Right ventricle myocardium superior (tissue), 1 donor: ENCODE measurements around the gene SERHL2. TPM values are rescaled to one million over a fixed set of nuclear protein-coding genes. Genes with fewer than 3 reads are reported as not detected.
"Not testable (repeated sequence)": the region's sequence is repeated elsewhere in the genome, so short reads cannot be mapped to it uniquely, and the experiment has no call there.

Experiments
- ATAC-seq: fragments of 200-7000 bp; cut with Tn5 transposase; one replicate; pipeline ENCODE4 v1.9.1; 2020; ENCODE audit warnings: mild to moderate bottlenecking; ENCODE audit not compliant: poor library complexity
- DNase-seq: peaks from one replicate; pipeline ENCODE4 v3.0.0-alpha.2; 2020
- intact Hi-C: fragments of 100-400 bp; cut with DNase I; formaldehyde crosslinking; loops from one replicate; pipeline ENCODE4 v1.11.2; 2022
- long read RNA-seq: library from polyadenylated mRNA; unstranded; transcript quantifications from one replicate; pipeline ENCODE4 v2.0.0, GENCODE V29; 2021
- total RNA-seq: library from RNA; stranded (reverse); fragmentation: NEBNext Ultra II Directional; extraction: Animal tissue kit (Norgen Biotek cat#: 25700); gene quantifications from one replicate; pipeline ENCODE4 v1.2.1, GENCODE V29; 2021
- donor health status: DM: no; HTN: yes; CAD: no; lungs with severe emphysema.

Gene SERHL2, protein sequence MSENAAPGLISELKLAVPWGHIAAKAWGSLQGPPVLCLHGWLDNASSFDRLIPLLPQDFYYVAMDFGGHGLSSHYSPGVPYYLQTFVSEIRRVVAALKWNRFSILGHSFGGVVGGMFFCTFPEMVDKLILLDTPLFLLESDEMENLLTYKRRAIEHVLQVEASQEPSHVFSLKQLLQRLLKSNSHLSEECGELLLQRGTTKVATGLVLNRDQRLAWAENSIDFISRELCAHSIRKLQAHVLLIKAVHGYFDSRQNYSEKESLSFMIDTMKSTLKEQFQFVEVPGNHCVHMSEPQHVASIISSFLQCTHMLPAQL
- total RNA-seq, result 2.4 TPM
- long read RNA-seq, partial matches to known transcripts, result 1 of 4 reads
- long read RNA-seq, other reads (novel, unspliced or antisense), result 3 of 4 reads

DNA sequence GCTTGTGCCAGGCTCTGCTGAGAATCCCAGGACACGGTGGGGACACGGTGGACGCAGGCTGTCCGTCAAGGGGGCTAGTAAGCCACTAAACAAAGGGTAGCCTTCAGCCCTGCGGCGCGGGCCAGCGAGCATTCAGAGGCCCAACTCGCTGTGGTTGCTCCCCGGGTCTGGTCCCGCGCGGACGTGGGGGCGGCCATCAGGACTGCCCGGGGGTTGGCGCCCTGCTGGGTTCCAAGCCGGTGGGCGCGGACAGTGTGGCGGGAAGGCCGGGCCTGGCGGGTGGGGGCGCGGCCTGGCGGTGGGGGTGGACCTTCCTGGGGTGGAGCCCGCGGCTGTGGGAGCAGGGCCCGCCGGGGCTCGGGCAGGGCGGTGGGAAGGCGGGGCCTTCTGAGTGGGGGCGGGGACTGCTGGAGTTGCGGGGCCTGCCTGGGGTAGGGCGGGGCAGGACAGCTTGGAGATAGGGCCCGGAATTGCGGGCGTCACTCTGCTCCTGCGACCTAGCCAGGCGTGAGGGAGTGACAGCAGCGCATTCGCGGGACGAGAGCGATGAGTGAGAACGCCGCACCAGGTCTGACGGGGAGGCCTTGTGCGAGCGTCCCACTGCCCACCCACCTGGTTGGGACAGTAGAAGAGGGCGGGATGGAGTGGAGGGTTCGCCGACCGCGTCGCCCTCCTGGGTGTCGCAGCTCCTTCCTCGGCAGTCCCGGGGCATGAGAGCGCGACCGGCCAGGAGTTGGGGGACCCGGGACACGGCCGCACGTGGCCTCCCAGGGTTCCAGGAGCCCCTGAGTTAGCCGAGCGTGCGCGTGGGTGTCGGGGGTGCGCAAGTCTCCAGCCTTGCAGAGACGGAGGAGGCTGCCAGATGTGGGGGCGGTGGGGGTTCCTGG, at the start of gene SERHL2:
TSS of gene SERHL2 (plus strand) at position 482 of the 887 bp plus-strand sequence. CDS start at position 547, 65 bp downstream.
- ATAC-seq (peak; percentile 98), DNase-seq (peak; percentile 94)
- intact Hi-C loops, result no loop called here

DNA sequence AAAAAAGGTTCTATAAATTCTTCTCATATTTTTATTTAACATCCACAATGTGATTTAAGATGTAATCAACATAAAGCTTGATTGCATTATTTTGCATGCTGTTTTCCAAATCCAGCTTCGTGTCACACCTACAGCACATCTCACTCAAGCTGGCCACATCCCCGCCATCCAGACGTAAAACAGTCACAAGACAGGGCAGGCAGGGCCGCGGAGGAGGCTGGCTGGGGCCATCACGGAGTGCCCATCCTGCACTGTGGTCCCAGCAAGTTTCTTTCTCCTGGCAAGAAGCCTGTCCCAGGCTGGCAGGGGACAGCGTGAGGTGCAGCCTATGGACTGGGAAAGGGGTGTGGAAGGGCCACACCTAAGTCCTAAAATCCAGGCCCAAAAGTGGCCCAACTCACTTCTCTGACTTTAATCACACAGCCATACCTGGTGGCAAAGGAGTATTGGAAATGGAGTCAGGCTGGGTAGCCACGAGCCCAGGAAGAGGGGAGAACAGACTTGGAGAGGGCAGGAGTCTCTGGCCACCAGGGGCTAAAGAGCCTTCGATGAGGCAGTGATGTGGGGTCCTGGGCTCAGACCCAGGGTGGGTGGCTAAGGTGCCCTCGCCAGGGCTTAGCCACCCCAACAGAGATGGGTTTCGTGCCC, 45.3 kb upstream of the SERHL2 start:
- intact Hi-C loops, DNase-seq: not testable (repeated sequence)

DNA sequence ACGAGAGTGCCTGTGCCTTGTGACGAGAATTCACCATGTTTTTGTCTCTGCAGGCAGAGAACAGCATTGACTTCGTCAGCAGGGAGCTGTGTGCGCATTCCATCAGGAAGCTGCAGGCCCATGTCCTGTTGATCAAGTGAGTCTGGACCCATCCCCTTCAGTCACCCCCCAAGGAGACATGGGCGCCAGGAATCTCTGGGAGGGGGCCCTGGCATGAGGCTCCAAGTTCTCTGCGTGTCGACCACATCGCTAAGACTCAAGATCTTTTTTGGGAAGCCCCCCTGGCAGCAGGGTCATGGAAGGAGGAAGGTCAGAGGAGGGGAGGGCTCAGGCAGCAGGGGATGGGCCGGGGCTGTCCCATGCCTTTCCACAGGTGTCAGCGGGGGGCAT, 44.8 kb upstream of the SERHL2 start:
- ATAC-seq, DNase-seq, intact Hi-C loops: not testable (repeated sequence)

More for the DNA sequence above, 45.3 kb upstream of the SERHL2 start:
- not testable (repeated sequence) for ATAC-seq

DNA sequence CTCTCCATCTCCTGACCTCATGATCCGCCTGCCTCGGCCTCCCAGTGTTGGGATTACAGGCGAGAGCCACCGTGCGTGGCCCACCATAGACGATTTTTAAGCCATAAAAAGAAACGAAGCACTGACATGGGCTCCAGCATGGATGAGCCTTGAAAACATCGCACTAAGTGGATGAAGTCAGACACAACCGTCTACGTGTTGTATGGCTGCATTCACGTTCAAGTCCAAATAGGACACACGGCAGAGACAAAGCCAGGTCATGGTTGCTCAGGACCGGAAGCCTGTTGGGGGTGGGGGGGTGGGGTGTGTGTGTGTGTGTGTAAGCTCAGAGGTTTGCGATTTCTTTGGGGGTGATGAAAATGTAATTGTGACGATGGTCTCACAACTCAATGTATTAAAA, 44.2 kb upstream of the SERHL2 start:
- intact Hi-C loops, result no loop called here
- DNase-seq (no peak), ATAC-seq (no peak)

DNA sequence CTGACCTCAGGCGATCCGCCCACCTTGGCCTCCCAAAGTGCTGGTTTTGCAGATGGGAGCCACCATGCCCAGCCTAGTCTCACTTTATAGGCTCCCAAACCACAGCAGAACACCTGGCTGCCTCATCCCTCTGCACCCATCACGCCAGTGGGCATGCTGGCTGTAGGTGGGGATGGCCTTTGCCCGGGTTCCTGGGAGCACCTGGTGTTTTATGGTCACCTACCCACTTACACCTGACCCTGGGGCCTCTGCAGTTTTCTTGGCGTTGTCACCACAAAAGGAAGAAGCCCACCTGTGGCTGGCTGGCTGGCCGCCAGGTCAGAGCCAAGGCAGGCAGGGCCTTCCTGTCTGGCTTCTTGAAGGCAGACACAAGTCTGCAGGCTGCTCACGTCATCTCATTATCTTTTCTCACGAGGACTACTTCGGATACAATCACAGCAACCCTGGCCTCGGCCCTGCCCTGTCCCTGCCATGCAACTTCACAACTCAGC, 42.3 kb upstream of the SERHL2 start:
- no peak for ATAC-seq
- no peak for DNase-seq
- intact Hi-C loops, result no loop called here

DNA sequence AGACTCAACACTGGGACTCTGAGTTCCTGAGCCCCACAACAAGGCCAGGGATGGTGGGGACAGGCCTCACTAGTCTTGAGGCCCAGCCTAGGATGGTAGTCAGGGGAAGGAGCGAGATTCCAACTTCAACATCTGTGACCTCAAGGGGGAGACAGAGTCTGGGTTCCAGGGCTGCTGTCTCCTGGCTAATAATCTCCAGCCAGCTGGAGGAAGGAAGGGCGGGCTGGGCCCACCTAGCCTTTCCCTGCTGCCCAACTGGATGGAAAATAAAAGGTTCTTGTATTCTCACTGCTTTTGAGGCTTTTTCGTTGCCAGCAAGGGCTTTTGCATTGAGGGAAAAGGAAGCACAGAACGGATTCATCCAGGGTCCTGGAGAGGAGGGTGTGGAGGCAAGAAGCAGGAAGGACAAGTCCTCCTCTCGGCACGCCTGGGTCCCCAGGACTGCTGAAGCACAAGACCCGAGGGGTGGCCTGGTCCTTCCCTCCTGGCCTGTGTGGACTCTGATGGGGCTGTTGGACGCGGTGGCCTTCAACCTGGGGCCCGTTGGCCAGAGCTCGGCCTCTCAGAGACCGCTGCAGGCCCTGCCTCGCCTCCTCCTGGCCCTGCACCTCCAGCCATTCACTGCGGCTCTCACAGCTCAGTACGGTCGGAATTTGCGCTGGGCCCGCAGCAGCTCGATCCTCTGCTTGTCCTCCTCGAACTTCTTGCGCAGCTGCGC, 41.3 kb upstream of the SERHL2 start:
- intact Hi-C loops, DNase-seq: not testable (repeated sequence)
- peak; percentile 32 for ATAC-seq

DNA sequence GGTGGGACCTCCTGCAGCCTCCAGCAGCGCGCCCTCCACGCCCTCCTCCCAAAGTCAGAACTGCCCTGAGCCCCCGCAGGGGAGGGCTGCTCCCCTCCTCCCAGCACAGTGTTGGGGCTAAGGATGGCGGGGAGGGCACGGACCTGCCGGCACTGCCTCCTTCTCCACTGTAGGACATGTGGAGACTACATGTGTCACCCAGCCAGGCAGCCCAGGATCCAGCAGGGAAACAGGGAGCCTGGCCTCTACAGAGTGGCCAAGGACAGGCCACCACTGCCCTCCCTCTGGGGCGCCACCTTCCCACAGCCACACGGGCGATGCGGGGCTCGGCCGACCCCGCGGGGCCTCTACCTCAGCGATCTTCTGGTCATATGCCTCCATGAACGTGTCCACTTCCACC, 39.4 kb upstream of the SERHL2 start:
- intact Hi-C loops, DNase-seq: not testable (repeated sequence)

DNA sequence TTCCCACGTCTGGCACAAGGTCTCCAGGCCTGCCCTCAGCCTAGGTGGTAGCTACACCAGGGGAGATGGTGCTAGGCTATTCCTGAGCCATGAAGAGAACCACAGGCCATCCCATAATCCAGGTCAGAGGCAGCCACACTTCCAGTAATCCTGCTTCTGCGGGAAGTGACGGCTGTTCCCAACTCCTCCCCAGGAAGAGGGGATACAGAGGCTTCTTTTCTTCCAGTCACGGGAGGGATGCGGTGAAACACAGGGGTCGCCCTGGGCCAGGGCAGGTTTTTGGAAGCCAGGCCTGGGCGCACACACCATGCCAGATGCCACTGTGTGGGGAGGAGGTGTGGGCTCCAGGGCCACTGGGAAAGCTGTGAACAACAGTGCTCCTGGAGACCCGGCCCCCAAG, 38.5 kb upstream of the SERHL2 start:
- DNase-seq, ATAC-seq, intact Hi-C loops: not testable (repeated sequence)

More for the DNA sequence above, 39.4 kb upstream of the SERHL2 start:
- not testable (repeated sequence) for ATAC-seq

DNA sequence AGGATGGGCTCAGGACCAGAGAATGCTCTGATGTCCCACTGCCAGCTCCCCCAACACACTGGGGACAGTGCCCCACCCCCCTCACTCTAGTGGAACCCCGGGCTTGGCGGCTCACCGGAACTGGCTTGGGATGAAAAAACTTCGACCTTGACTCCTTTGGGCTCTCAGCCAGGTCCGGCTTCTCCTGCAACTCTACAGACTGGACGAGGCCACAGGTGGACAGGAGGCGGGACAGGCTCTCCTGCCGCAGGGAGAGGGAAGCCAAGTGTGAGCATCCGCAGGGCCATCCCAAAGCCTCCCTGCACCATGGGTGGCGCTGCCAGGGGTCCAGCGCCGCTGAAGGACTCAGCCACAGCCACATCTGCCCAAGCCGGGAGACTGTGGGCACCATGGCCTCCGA, 37.9 kb upstream of the SERHL2 start:
- ATAC-seq (no peak), DNase-seq (no peak)
- intact Hi-C loops, result no loop called here

DNA sequence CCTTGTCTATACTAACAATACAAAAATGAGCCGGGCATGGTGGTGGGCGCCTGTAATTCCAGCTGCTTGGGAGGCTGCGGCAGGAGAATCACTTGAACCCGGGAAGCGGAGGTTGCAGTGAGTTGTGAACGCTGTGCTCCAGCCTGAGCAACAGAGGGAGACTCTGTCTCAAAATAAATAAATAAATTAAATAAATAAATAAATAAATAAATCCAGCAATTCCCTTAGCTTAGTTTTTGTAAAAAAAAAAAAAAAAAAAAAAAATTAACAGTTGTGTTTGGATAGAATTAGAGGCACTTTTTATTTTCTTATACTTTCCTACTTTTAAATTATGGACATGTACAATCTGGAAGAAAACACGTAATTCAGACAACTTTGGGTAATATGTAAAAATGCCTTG, 36.7 kb upstream of the SERHL2 start:
- intact Hi-C loops, ATAC-seq, DNase-seq: not testable (repeated sequence)

DNA sequence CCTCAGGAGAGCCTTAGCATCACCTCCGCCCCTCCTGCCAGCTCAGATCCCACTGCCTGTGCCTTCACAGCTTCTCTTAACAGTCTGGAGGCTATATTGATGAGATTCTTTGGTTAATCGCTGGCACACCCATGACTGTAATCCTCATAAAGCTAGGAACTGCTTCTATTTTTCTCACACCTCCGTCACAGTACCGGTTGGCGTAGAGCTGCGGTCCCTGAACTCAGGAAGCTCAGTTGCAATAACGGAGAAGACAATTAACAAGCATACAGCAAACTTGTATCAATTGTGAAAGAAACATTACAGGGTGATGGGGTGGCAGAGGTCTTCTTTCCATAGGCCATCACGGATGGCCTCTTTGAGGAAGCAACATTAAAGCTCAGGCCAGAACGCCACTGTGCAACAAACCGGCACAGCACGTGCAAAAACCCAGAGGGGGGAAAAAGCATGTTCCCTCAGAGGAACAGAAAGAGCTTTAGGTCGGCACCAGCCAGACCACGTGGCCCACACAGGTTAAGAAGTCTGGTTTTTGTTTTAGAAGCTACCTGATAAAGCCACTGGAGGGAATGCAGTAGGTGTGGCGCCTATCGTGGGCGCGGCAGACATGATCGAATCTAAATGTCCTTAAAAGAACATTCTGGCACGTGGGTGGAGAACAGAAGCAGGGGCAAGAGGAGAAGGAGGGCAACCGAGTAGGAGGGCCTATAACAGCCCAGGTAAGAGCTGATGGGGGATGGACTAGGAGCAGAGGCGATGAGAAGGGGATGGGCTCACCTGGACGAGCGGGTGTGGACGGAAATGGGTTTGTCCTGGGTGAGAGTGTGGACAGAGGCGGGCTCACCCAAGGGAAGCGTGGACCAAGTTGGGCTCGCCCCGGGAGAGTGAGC, 34.9 kb upstream of the SERHL2 start:
- DNase-seq, intact Hi-C loops, ATAC-seq: not testable (repeated sequence)

DNA sequence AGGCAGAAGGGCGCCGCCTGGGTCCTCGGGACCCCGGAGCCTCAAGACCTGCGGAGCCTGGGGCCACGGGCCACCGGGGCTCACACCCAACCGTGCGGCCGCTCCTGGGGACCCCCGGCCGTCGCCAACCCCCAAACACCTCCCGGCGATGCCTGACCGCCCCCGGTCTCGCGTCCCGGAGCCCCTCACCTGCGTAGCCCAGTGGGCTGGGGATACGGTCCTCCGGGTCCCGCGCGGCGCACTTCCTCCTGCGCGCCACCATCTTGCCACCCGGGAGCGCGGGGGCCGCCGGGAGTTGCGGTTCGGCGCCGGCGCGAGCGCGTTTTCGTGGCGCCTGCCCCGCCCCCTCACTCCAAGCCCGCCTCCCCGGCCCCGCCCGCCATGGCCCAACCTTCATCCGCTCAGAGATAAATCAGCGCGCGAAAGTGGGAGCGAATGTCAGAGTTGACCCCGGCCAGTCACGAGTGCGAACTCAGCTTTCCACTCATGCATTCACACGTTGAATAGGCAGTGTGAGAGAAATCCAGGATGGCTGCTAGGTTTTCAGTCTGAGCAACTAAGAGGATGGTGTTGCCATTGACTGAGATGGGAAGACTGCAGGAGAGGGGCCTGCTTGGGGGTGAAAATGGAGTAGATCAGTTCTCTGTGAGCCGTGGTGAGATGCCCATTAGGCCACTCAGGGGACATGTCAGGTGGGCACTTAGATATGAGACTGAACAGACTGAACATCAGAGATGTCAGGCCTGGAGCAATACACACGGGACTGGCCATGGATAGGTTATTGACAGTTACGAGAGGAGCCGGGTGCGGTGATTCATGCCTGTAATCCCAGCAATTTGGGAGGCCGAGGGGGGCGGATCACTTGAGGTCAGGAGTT, 34.0 kb upstream of the SERHL2 start, which contains the start of gene RRP7A:
TSS of gene RRP7A (minus strand) at position 272 of the 877 bp plus-strand sequence. CDS start at position 262, 10 bp downstream.
- DNase-seq, result peak; percentile 89
- intact Hi-C loops, result no loop called here
- ATAC-seq, result peak; percentile 98

DNA sequence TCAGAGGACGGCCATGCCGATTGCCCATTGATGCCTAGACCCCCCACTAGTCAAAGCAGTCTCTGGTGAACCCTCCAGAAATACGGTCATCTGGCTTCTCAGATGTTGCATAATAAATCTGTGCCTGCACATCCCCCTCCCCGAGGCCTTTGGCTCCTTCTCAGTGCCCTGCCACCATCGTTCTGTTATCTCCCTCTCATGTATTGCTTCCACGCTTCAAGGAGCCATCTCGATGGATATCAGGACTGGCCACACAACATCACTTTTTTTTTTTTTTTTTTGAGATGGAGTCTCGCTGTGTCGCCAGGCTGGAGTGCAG, 32.6 kb upstream of the SERHL2 start:
- DNase-seq (no peak), ATAC-seq (no peak)
- intact Hi-C loops, result no loop called here

DNA sequence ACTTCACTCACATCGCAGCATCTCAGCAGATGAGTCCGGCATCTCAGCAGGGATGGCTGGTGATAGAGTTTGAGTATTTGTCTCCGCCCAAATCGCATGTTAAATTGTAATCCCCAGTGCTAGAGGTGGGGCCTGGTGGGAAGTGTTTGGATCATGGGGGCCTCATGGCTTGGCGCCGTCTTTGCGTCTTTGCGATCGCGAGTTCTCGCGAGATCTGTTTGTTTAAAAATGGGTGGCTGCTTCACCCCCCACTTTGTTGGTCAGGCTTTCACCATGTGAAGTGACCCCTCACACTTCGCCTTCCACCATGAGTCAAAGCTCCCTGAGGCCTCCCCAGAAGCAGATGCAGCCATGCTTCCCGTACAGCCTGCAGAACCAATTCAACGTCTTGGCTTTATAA, 31.2 kb upstream of the SERHL2 start:
- intact Hi-C loops, result no loop called here
- DNase-seq, result no peak
- no peak for ATAC-seq

DNA sequence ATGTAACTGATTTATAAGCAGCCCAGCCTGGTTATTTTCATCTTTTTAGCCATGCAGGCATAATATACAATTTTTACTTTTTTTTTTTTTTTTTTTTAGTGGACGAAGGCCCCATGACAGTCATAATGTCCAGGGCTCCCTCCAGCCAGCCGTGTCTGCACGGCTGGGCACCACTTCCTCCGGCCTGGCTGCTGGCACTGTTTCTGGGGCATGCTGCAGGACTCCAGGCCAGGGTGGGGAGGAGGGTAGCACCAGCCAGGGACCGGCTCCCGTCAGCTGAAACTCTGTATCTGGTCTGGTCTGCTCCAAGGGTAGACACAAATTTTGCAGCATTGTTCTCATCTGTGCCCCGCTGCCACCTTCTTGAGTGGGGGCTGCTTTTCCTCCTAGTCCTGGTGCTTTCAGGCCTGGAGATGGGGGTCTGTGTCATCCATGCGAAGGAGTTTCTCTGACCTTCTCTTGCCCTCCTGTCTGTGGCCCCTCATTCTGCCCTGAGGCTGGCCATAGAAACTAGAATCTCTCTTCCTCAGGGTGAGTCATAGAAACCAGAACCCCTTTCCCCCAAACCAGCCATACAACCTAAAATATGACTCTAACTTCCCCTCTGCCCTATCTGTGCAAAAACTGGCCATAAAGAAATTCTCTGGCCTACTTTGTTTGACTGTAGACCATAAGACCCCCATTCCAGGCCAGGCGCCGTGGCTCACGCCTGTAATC, 25.0 kb upstream of the SERHL2 start:
- DNase-seq (no peak), ATAC-seq (no peak)
- intact Hi-C loops, result no loop called here

DNA sequence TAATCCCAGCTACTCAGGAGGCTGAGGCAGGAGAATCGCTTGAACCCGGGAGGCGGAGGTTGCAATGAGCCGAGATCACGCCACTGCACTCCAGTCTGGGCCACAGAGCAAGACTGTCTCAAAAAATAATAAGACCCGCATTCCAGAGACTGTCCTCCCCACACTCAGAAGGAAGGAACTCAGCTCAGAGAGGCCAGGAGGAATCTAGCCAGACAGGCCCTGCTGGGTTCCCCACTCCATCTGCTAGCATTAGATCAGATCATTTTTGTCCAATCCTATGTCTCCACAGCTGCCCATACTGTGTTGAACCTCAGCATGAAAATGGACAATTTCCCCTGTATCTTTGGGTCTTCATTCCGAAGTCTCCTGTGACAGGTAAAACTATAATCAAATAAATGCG, 24.3 kb upstream of the SERHL2 start:
- intact Hi-C loops, DNase-seq, ATAC-seq: not testable (repeated sequence)
